Hepatocyte (in vitro differentiated cells): ENCODE data around the gene LGALS7B.

Source experiments
- EZH2 ChIP-seq: fragments of 200-600 bp; sonication (generic); IDR thresholded peaks from 2 replicates; pipeline ENCODE4 v1.6.1; 2016; ENCODE audit warnings: antibody characterized with exemption, mild to moderate bottlenecking, borderline replicate concordance
- TF ChIP-seq, protein P1 (sequence below): fragments of 200-600 bp; sonication (generic); IDR thresholded peaks from 2 replicates; pipeline ENCODE4 v1.5.1; 2016; ENCODE audit warnings: antibody characterized with exemption, mild to moderate bottlenecking; ENCODE audit not compliant: poor library complexity

DNA sequence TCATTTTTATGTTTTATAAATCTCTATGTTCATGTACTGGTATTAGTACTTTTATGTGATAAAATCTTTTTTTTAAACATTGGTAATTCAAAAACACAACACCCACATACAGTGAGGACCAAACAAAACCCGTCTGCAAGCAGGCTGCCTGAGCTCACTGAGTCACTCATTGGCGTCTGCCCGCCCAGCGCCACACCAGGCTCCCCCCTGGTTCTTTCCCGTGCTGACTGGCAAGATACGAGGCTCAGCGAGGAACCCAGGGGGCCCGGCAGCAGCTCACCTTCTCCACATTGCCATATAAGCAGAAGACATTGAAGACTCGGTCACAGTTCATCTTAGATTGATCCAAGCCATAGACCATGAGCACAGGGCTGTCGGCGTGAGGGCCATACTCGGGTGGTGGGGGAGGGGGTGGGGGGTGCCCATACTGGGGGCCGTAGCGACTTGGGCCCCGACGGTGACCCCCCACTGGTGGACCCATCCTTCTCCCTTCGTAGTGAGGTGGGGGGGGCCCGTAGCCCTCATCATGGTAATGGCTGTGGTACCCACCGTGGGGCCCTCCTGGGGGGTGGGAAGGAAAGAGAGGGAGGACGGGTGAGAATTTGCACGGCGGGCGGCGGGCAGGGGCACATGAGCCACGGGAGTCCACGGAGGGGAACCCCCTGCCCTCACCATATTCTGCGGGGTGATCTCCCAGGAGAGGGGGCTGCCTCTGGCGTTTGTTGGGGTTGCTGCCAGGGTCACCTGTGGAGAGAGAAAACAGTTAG is 51.0 kb downstream of the LGALS7B start:
- TF ChIP-seq, protein P1, sequence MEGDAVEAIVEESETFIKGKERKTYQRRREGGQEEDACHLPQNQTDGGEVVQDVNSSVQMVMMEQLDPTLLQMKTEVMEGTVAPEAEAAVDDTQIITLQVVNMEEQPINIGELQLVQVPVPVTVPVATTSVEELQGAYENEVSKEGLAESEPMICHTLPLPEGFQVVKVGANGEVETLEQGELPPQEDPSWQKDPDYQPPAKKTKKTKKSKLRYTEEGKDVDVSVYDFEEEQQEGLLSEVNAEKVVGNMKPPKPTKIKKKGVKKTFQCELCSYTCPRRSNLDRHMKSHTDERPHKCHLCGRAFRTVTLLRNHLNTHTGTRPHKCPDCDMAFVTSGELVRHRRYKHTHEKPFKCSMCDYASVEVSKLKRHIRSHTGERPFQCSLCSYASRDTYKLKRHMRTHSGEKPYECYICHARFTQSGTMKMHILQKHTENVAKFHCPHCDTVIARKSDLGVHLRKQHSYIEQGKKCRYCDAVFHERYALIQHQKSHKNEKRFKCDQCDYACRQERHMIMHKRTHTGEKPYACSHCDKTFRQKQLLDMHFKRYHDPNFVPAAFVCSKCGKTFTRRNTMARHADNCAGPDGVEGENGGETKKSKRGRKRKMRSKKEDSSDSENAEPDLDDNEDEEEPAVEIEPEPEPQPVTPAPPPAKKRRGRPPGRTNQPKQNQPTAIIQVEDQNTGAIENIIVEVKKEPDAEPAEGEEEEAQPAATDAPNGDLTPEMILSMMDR = no peak
- no peak for TF ChIP-seq EZH2
